SH-SY5Y (cell line): Measurements from ENCODE around the gene CFAP47.

Experiments
- GATA2 ChIP-seq: IDR thresholded peaks from 2 replicates; pipeline ENCODE4 v1.6.1; 2011; ENCODE audit warnings: mild to moderate bottlenecking, low read depth, low read length
- GATA3 ChIP-seq: IDR thresholded peaks from 2 replicates; pipeline ENCODE4 v1.6.1; 2011; ENCODE audit warnings: low read depth, mild to moderate bottlenecking, low read length, moderate library complexity

DNA sequence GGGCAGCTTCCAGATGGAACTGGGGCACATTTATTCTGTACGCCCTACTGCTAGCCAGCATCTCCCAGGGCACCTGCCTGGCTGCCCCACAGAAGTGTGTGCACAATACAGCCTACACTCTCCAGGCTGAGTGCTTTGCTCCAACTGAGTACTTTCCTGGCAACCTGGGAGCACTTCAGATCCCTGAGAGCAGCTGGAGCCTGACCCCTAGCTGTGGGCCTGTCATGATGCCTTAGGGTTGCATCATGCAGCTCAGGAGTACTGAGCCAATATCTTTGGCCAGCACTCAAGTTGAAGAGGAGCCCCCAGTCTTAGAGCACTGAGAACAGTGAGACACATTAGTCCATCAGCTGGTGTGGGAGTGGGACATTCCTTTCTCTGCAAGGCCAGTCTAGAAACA lies 321.9 kb downstream of the CFAP47 start:
- TF ChIP-seq GATA3 (no peak), GATA2 (no peak)
